HG03159 (cell line): ENCODE results near the gene ANO2.
"Not testable (repeated sequence)": the region's sequence is repeated elsewhere in the genome, so short reads cannot be mapped to it uniquely, and the experiment has no call there.

Experiments
- ATAC-seq: cut with Tn5 transposase; IDR thresholded peaks from one replicate; pipeline ENCODE4 v1.9.1; 2021; ENCODE audit warnings: mild to moderate bottlenecking, moderate library complexity; ENCODE audit not compliant: unreplicated experiment

Gene ANO2

GRCh38 chr12:5688226-5688625 is 256.8 kb downstream of the ANO2 start:
- ATAC-seq: no peak

GRCh38 chr12:5685935-5686334 is 259.1 kb downstream of the ANO2 start:
- ATAC-seq: no peak

- ATAC-seq: no peak
Measured at GRCh38 chr12:5684989-5685388, 260.1 kb downstream of the ANO2 start.

- no peak for ATAC-seq
Measured at GRCh38 chr12:5682581-5682980, 262.5 kb downstream of the ANO2 start.

- ATAC-seq: no peak
Measured at GRCh38 chr12:5678176-5678575, 266.9 kb downstream of the ANO2 start.

GRCh38 chr12:5669624-5670023 is 275.4 kb downstream of the ANO2 start:
- not testable (repeated sequence) for ATAC-seq

GRCh38 chr12:5665615-5666014 is 279.4 kb downstream of the ANO2 start:
- no peak for ATAC-seq

GRCh38 chr12:5661811-5662210 is 283.2 kb downstream of the ANO2 start:
- no peak for ATAC-seq

- ATAC-seq: no peak
Measured at GRCh38 chr12:5660238-5660637, 284.8 kb downstream of the ANO2 start.

GRCh38 chr12:5658339-5658941 is 286.6 kb downstream of the ANO2 start:
- not testable (repeated sequence) for ATAC-seq

GRCh38 chr12:5656836-5657235 is 288.2 kb downstream of the ANO2 start:
- ATAC-seq: no peak

- no peak for ATAC-seq
Measured at GRCh38 chr12:5655120-5655519, 289.9 kb downstream of the ANO2 start.

- ATAC-seq: no peak
Measured at GRCh38 chr12:5654019-5654418, 291.0 kb downstream of the ANO2 start.

- ATAC-seq: no peak
Measured at GRCh38 chr12:5650829-5651461, 294.1 kb downstream of the ANO2 start.

- ATAC-seq: no peak
Measured at GRCh38 chr12:5650281-5650680, 294.8 kb downstream of the ANO2 start.

- no peak for ATAC-seq
Measured at GRCh38 chr12:5648692-5649359, 296.2 kb downstream of the ANO2 start.

GRCh38 chr12:5643266-5643665 is 301.8 kb downstream of the ANO2 start:
- ATAC-seq: no peak

- ATAC-seq: no peak
Measured at GRCh38 chr12:5637698-5638097, 307.4 kb downstream of the ANO2 start.

- no peak for ATAC-seq
Measured at GRCh38 chr12:5636907-5637306, 308.2 kb downstream of the ANO2 start.

GRCh38 chr12:5633106-5633505 is 312.0 kb downstream of the ANO2 start:
- ATAC-seq: no peak

- ATAC-seq: no peak
Measured at GRCh38 chr12:5632453-5632852, 312.6 kb downstream of the ANO2 start.

GRCh38 chr12:5631497-5631896 is 313.6 kb downstream of the ANO2 start:
- no peak for ATAC-seq
